ENCODE results near the gene CTNNA3. TPM values are rescaled to one million over a fixed set of nuclear protein-coding genes. Genes with fewer than 3 reads are reported as not detected.

CTNNA3 gene
- total RNA-seq, 4 donors from 2014 or later, result 1.2 to 7.1 (median 1.3) TPM

GRCh38 chr10:65903620-65904019 is 1792.4 kb downstream of the CTNNA3 start:
- no peak for ATAC-seq (ENCODE audit: low FRiP score)
- TF ChIP-seq CTCF (IDR thresholded peaks at IDR 0.05), result no peak
- no peak for DNase-seq (ENCODE audit: low spot score)

GRCh38 chr10:65900271-65900670 is 1795.7 kb downstream of the CTNNA3 start:
- no peak for ATAC-seq (ENCODE audit: low FRiP score)
- DNase-seq (ENCODE audit: low spot score), result no peak
- no peak for TF ChIP-seq CTCF (IDR thresholded peaks at IDR 0.05)

- no peak for ATAC-seq (ENCODE audit: low FRiP score)
- DNase-seq (ENCODE audit: low spot score), result no peak
- no peak for TF ChIP-seq CTCF (IDR thresholded peaks at IDR 0.05)
These were observed 1797.9 kb downstream of the CTNNA3 start for GRCh38 chr10:65898055-65898454.

- TF ChIP-seq CTCF (IDR thresholded peaks at IDR 0.05), result no peak
- DNase-seq (ENCODE audit: low spot score), result no peak
- no peak for ATAC-seq (ENCODE audit: low FRiP score)
These were observed 1801.0 kb downstream of the CTNNA3 start for GRCh38 chr10:65894961-65895360.

GRCh38 chr10:65894379-65894778 is 1801.6 kb downstream of the CTNNA3 start:
- TF ChIP-seq CTCF (IDR thresholded peaks at IDR 0.05), result no peak
- ATAC-seq (ENCODE audit: low FRiP score) (no peak), DNase-seq (ENCODE audit: low spot score) (no peak)

GRCh38 chr10:65893676-65894075 is 1802.3 kb downstream of the CTNNA3 start:
- TF ChIP-seq CTCF (IDR thresholded peaks at IDR 0.05), result no peak
- DNase-seq (ENCODE audit: low spot score), result no peak

GRCh38 chr10:65892284-65892683 is 1803.7 kb downstream of the CTNNA3 start:
- DNase-seq (ENCODE audit: low spot score) (no peak), ATAC-seq (ENCODE audit: low FRiP score) (no peak)
- TF ChIP-seq CTCF (IDR thresholded peaks at IDR 0.05), result no peak

More at GRCh38 chr10:65893676-65894075, 1802.3 kb downstream of the CTNNA3 start:
- ATAC-seq (ENCODE audit: low FRiP score), result no peak

Data from omental fat pad (tissue), 4 donors.